GM19025 (cell line): ENCODE data around the gene CORO6.

Experiments
- ATAC-seq: cut with Tn5 transposase; IDR thresholded peaks from one replicate; pipeline ENCODE4 v1.9.1; 2021; ENCODE audit warnings: mild to moderate bottlenecking, low read depth, moderate library complexity; ENCODE audit not compliant: unreplicated experiment

The CORO6 gene

DNA sequence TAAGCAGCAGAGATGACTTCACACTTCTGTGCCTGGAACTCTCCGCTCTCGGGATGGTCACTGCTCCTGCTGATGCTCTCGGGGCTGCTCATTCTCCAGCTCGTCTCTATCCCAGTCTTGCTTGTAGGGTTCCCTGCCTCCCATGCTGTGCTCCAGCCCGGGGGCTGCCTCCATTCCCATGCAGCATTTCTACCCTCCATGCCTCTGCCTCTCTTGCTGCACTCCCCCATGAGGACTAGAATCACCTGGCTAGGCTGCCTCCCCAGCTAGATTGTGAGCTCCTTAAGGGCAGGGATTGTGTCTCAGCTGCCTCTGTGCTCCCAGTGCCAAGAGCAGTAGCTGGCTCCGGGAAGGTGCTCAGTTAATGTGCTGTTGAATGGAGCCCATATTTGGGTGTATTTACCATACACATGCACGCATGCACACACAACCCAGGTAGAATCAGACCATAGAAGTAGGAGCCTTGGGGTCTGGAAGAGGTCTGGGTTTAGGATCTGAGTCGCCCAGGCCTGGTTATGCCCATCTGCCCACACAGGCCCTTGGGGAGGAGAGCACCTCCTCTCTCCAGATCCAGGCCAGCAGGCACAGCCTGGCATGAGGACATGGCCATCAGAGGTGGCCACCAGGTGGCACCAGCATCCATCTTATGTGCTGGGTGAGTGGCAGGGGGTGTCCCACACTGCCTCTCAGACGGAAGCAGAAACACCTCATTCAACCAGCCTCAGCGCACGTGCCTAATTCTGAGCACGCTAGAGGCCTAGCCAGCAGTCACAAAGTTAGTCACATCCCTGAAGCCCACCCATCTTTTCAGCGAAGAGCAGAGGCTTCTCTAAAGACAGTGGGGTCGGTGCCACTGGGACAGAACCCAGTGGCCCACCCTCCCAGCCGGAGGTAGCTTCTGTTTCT, 42.6 kb downstream of the CORO6 start:
- ATAC-seq: peak; percentile 78

DNA sequence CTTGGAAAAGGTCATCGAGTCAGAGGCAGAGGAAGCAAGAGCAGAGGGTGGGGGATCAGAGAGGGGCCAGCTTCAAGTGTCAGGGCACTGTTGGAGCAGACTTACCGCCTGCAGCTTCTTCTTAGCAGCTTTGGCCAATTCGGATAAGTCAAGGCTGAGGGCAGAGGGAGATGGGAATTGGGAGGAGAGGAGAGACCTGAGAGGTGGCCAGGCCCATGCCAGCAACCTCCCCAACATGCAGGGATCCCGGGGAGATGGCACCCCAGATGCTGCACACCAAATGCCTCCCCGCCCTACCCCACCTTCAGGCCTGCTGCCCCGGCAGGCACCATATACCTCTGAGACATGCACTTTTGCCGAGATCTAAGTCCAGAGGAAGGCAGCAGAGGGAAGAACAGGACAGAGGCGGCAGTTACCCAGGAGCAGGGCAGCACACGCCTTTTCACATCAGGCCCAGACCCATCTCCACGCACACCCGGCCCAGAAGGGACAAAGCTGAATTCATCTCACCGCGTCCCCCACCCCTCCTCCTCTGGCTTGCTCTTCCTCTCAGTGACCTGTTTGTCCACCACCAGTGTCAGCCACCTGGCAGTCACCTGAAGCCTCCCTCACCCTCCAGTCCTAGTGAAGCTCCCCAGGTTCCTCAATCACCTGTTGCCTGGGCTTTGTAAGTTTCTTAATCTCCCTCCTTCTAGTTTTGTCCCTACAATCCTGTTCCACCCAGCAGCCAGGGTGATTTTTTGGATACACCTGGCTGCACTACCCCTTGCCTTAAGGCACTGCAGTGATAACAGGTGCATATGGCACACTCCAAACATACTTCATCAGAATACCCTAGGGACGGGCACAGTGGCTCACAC, 43.9 kb downstream of the CORO6 start:
- no peak for ATAC-seq

DNA sequence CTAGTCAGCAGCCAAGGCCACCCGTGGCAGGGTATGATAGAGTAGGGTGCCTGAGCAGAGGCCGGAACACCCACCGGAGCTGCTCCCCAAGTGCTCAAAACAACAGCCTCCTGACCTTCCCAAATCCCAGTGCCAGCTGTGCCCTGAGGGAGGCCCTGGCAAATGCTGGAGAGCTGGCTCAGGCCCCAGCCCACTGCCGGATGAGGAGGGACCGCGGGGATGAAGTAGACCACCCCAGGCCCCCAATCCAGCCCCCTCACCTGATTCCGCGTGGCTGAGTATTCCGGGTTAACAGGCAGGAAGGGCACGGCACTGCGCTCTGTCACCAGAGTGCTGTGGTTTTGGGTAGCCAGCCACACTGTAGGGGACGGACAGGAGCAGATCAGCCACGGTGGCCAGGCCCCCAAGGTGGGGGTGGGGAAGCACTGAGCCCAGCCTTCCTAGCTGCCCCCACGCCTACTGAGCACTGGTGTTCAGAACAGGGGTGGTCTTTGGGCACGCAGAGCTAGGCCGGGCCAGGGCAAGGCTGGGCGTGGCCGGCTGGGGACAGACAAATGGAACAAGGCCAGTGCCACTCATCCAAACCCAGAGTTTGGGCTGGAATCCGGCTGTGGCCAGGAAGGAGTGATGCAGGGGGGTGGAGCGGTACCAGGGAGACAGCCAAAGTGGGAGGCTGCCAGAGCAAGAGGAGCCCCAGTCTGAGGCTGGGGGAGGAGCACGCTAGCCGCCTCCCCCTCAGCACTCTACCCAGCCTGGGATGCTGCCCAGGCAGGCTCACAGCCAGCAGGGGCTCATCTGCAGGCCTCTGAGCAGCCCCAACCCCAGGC, 45.1 kb downstream of the CORO6 start:
- ATAC-seq: no peak

DNA sequence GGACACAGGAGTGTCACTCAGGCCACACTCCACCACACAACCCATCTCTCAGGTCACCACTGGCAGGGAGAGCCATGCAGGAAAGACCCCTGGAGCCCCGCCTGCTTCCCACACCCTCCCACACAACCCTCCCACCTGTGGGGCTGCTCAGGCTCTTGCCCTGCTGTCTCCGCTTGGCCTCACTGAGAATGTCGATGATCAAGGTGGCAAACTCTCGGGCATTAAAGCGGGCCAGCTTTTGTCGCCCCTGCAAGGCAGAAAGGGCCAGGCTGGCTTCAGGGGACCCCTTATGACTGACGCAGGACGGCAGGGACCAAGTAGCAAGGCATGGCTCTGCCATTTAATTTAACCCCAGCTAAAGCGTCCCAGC, 45.7 kb downstream of the CORO6 start:
- ATAC-seq: no peak

DNA sequence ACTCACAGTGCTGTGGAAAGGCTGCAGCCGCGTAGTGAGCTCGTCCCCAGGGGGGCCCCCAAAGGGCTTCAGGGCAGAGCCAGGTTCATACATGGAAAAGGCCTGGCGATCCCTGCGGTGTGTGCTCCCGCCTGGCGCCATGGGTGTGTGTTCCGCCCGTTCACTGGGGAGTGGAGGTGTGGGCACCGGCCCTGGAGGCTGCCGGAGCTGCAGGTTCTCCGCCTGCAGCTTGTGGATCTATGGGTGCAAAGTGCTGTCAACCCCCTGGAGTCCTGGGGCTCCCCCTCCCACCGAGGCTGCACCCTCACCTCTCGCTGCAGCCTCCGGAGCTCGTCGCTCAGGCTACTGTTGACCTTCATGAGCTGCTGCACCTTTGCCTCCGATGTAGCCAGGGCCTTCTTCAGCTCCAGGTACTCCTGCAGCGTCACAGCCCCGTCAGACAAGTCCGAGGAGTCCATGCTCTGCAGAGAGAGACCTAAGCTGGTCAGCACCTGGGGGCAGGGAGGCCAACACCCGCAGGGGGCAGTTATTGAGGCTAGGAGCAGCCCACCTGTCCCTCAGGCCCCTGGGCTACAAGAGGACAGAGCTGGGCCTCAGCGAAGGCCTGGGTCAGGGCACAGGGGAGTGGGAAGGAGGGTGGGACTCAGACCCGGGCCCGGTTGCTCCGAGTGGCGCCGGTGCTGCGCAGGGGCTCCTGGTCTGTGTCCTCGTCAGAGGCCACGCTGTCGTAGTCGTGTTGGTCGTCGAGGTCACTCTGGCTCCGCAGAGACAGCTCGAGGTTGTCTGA, 46.3 kb downstream of the CORO6 start:
- no peak for ATAC-seq

GRCh38 chr17:29575511-29576213, 47.0 kb downstream of the CORO6 start:
- ATAC-seq: no peak

GRCh38 chr17:29574732-29575510, 47.8 kb downstream of the CORO6 start:
- ATAC-seq: no peak

GRCh38 chr17:29573871-29574731, 48.6 kb downstream of the CORO6 start:
- no peak for ATAC-seq

GRCh38 chr17:29573558-29573869, 49.2 kb downstream of the CORO6 start:
- no peak for ATAC-seq

- no peak for ATAC-seq
Measured at GRCh38 chr17:29572691-29573557, 49.8 kb downstream of the CORO6 start.

- ATAC-seq: no peak
Measured at GRCh38 chr17:29571883-29572681, 50.6 kb downstream of the CORO6 start.

- ATAC-seq: no peak
Measured at GRCh38 chr17:29571486-29571882, 51.2 kb downstream of the CORO6 start.

DNA sequence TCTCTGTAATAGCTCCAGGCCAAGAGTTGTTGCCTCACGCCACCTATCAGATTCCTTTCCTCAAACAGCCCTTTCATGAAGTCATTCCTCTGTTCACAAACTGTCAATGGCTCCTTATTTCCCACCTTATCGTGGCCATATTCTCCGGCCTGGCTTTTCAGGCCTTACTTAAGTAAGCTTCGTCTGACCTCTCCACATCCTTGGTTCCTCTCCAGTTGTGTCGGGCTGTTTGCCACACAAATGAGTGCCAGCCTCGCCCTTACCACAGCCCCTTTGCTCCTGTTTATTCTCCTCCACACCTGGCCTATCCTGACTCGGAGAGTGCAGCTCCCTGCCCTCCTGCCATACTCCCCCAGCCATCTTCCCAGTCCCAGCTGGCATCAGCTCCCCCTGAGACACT, 52.2 kb downstream of the CORO6 start:
- no peak for ATAC-seq

GRCh38 chr17:29569245-29569950, 53.3 kb downstream of the CORO6 start:
- no peak for ATAC-seq
